WTC11 (cell line): ENCODE results near the gene WNK1.

Source experiments
- MYBL2 ChIP-seq: sonication (generic); formaldehyde crosslinking; IDR thresholded peaks from 2 replicates; pipeline ENCODE4 v1.8.1; 2023; ENCODE audit warnings: mild to moderate bottlenecking, moderate library complexity, missing genetic modification reagents
- TF ChIP-seq, protein P1 (sequence below): fragments of 200-600 bp; IDR thresholded peaks from 2 replicates; pipeline ENCODE4 v1.8.0; 2022; ENCODE audit warnings: antibody characterized with exemption

GRCh38 chr12:851913-852312 lies 99.5 kb downstream of the WNK1 start:
- TF ChIP-seq, protein P1, sequence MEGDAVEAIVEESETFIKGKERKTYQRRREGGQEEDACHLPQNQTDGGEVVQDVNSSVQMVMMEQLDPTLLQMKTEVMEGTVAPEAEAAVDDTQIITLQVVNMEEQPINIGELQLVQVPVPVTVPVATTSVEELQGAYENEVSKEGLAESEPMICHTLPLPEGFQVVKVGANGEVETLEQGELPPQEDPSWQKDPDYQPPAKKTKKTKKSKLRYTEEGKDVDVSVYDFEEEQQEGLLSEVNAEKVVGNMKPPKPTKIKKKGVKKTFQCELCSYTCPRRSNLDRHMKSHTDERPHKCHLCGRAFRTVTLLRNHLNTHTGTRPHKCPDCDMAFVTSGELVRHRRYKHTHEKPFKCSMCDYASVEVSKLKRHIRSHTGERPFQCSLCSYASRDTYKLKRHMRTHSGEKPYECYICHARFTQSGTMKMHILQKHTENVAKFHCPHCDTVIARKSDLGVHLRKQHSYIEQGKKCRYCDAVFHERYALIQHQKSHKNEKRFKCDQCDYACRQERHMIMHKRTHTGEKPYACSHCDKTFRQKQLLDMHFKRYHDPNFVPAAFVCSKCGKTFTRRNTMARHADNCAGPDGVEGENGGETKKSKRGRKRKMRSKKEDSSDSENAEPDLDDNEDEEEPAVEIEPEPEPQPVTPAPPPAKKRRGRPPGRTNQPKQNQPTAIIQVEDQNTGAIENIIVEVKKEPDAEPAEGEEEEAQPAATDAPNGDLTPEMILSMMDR = no peak
- no peak for TF ChIP-seq MYBL2 (CRISPR knock-in tag)
